Measurements from ENCODE around the gene ALX4.
A peak's percentile ranks its signal among the peaks of the same experiment; 100 is the strongest.

DNA sequence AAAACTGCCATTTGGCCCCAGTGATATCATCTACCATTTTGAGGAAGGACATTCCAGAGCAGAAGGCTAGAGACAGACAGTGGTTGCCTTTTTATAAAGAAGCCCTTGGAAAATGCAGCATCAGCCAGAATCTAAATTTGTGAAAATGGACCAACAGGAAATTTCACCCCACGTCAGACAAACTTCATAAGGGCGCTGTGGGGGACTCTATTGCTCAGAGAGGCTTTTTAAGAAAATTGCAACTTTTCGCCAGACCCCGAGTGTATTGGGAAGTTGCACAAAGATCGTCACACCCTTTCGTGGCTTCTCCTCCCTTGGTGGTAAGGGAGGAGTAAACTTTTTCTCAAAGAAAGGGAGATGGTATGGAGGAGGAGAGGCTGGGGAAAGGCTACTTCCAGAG is 12.3 kb upstream of the ALX4 start:
- TF ChIP-seq EZH2phosphoT487 (IDR thresholded peaks at IDR 0.05) (no peak), CTCF (IDR thresholded peaks at IDR 0.05) (no peak), EZH2 (IDR thresholded peaks at IDR 0.05) (peak; percentile 28)

Data from neural progenitor cell (in vitro differentiated cells).